GM21360 (cell line): ENCODE measurements around the gene FRAS1.
"Not testable (repeated sequence)": the region's sequence is repeated elsewhere in the genome, so short reads cannot be mapped to it uniquely, and the experiment has no call there.

Experiments
- ATAC-seq: cut with Tn5 transposase; IDR thresholded peaks from one replicate; pipeline ENCODE4 v1.9.1; 2021; ENCODE audit warnings: mild to moderate bottlenecking, moderate library complexity; ENCODE audit not compliant: unreplicated experiment

The FRAS1 gene

GRCh38 chr4:78493731-78494130 lies 436.6 kb downstream of the FRAS1 start:
- no peak for ATAC-seq

DNA sequence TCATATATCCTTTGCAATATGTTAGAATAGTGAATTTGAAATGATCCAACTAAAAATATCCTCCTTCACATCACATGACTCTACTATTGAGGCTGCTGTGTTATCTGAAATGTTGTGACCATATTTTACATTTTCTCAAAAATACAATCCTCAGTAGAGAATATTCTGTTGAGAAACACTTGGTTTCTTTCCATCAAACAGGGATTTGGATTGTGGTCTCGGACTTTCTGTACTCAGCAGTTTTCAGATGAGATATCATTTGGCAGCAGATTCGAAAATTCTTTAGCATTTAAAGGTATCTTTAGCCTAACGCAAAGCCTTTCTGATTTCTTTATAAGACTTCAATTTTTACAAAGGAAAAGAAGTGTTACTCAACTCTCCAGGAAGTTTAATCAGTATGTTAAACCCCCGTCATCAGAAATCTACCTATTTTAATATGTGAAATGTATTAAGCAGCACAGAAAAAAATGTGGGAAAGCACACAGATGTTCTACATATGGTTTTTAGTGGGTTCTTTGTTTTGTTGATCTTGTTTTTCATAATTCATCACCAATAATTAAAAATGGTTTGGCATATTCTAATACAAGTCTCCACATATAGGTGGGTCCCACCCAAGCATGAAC lies 439.0 kb downstream of the FRAS1 start:
- no peak for ATAC-seq

- not testable (repeated sequence) for ATAC-seq
Observed at GRCh38 chr4:78506260-78506659, 449.1 kb downstream of the FRAS1 start.

- ATAC-seq = no peak
Observed at GRCh38 chr4:78509043-78509442, 451.9 kb downstream of the FRAS1 start.

DNA sequence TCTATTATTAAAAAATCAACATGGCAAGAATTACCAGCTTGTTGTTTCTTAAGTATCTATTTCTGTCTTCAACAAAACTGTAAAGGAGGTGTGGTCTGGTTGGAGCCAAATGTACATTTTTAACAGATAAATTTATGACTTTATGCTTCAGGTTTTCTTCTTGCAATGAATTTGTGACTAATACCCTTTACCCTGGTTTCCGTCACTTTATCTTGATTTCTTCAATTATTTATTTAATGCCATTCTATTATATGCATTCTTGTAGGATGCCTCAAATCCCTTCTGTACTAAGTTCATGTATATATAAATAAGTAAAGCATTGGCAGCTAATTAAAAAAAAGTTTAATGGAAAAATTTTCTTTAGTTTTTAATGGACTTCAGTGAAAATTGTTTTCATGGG lies 453.0 kb downstream of the FRAS1 start:
- ATAC-seq = no peak

GRCh38 chr4:78510681-78511080 lies 453.6 kb downstream of the FRAS1 start:
- no peak for ATAC-seq

GRCh38 chr4:78512357-78512920 lies 455.3 kb downstream of the FRAS1 start:
- no peak for ATAC-seq

GRCh38 chr4:78513411-78513975 lies 456.4 kb downstream of the FRAS1 start:
- no peak for ATAC-seq

DNA sequence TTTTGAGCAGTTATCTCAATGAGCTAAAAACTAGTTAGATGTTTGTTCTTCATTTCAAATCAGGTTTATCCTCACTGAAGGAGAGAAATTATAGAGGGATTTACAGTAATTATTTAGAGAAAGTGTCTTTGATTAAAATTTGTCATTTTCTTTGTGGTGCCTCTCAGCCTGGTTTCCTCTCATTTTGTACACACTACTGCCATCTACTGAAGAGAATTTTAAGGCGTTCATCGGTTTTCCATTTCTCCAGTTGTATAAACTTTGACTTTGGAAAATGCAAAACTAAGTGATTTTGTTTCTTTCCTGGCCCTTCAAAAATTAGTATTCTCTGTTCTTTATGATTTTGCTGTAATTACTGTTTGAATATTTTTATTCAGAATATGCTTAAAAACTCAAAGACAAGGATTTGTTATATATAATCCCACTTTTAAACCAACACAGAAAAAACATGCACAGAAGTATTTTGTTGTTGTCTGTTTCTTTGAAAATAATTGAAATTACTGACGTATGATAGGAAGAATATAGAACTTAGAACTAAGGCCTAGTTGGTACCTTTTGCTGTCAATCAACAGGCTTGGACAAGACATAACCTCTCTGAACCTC lies 460.0 kb downstream of the FRAS1 start:
- ATAC-seq = no peak

GRCh38 chr4:78518561-78518960 lies 461.4 kb downstream of the FRAS1 start:
- ATAC-seq = no peak

GRCh38 chr4:78519962-78520361 lies 462.8 kb downstream of the FRAS1 start:
- ATAC-seq = no peak

DNA sequence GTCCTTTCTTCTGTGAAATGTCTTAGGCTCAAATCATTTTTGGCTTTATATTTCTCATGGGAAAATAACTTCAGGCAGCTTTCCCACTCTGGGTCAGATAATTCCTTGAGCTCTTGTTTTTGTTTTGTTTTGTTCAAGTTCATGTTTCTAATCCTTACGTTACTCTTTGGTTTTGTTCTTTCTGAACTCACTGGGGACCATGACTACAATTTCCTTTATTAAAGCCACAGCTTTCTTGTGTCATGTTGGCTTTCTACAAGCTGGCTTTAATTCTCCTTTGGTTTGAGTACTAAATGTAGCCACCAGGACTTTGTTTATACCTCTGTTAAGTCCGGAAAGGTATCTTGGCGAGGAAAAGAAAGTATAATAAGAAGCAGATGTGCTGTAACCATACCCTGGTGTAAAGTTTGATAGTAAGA lies 463.7 kb downstream of the FRAS1 start:
- no peak for ATAC-seq

DNA sequence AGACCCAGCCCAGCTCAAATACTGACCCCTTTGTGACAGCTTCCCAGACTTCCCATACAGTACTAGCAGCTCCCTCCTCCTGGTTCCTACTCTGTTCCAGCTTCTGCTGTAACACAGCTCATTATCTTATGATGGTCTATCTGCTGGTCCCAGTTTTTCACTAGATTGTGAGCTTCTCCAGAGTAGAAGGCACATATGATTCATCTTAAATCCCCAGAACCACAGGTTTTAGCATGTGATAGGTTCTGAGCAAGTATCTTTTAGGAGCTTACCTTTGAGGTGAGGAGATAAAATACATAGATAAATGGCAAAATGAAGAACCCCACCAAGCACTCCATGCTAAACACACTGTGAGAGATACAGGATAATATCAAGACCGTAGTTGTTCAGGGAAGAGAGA lies 466.9 kb downstream of the FRAS1 start:
- no peak for ATAC-seq

- no peak for ATAC-seq
Observed at GRCh38 chr4:78525559-78525958, 468.4 kb downstream of the FRAS1 start.

DNA sequence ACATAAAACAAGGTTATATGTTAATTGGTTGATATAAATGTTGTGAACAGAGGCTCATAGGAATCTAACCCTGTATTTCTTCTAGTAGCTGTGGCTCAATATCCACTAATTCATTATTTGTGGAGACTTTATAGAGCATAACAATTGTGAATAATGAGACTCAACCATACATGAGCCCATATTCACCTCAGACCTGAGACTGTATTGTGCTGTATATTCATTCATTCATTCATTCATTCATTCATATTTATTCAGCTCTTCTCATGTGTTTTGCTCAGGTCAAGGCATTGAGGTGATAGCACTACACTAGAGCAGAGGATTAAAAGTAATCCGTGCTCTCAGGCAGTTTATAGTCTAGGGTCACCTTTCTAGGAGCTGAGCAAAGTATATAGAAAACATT lies 470.0 kb downstream of the FRAS1 start:
- ATAC-seq = no peak

GRCh38 chr4:78527555-78527954 lies 470.4 kb downstream of the FRAS1 start:
- ATAC-seq = no peak

- no peak for ATAC-seq
Observed at GRCh38 chr4:78528327-78528726, 471.2 kb downstream of the FRAS1 start.

DNA sequence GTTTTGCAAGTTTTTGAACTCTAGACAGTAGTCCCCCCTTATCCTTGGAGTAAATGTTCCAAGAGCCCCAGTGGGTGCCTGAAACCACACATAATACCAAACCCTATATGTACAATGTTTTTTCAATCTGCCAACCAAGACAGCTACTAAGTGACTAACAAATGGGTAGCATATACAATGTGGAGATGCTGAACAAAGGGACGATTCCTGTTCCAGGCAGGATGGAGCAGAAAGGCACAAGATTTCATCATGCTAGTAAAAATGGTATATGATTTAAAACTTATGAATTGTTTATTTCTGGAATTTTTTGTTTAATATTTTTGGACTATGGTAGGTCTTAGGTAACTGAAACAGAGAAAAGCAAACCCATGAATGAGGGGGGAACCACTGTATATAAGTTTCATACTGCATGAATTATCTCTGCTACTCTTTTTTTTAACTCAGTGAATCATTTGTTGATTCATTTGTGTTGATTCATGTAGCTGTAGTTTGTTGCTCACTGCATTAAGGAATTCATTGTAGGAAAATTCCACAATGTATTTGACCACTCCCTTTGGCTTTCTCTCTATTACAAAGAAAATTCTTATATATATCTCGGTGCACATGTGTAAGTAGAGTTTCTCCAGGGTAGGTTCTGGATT lies 472.6 kb downstream of the FRAS1 start:
- no peak for ATAC-seq

DNA sequence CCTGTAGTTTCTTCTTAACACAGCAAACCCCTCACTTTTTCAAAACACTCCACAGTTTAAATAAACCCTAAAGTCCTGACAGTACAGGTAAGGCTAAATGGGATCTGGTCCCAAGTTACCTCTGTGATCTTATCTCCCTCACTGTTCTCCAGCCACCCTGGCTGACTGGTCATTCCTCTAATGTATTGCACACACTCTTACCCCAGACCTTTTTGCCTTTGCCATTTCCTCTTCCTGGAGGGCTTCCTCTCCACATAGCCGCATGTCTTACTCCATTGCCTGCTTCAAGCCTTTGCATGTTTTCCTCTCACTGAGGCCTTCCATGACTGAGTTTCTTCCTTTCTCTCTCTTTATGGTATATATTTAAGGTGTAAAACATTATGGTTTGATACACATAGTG lies 474.9 kb downstream of the FRAS1 start:
- ATAC-seq = no peak

- ATAC-seq = no peak
Observed at GRCh38 chr4:78533854-78534253, 476.7 kb downstream of the FRAS1 start.

- no peak for ATAC-seq
Observed at GRCh38 chr4:78534286-78534955, 477.3 kb downstream of the FRAS1 start.
